Measurements from ENCODE around the gene ARL17B.
"Not testable (repeated sequence)": the region's sequence is repeated elsewhere in the genome, so short reads cannot be mapped to it uniquely, and the experiment has no call there.

GRCh38 chr17:46341220-46341619 is 20.3 kb downstream of the ARL17B start:
- not testable (repeated sequence) for TF ChIP-seq CTCF (IDR thresholded peaks at IDR 0.05; ENCODE audit: low read depth, low read length, poor library complexity, severe bottlenecking); EZH2phosphoT487 (IDR thresholded peaks at IDR 0.05; ENCODE audit: borderline replicate concordance, low read length)
